Inflammatory macrophage treated with lipopolysaccharide for 1 hour (primary cell): ENCODE measurements around the gene GPC6.

Experiments used
- DNase-seq, 2 donors: peaks; one replicate each; pipeline ENCODE4 v3.0.0-alpha.2; 2020 to 2022

The GPC6 gene

GRCh38 chr13:94007072-94007471, 780.5 kb downstream of the GPC6 start:
- no peak for DNase-seq

GRCh38 chr13:94009701-94010100, 783.1 kb downstream of the GPC6 start:
- no peak for DNase-seq

GRCh38 chr13:94014461-94014860, 787.9 kb downstream of the GPC6 start:
- no peak for DNase-seq

- DNase-seq: no peak
These were observed 793.8 kb downstream of the GPC6 start for GRCh38 chr13:94020426-94020825.

GRCh38 chr13:94020833-94021232, 794.2 kb downstream of the GPC6 start:
- no peak for DNase-seq

GRCh38 chr13:94028234-94028633, 801.6 kb downstream of the GPC6 start:
- DNase-seq: no peak

- DNase-seq: no peak
These were observed 802.0 kb downstream of the GPC6 start for GRCh38 chr13:94028650-94029049.

- DNase-seq: no peak
These were observed 804.0 kb downstream of the GPC6 start for GRCh38 chr13:94030415-94031119.

GRCh38 chr13:94031609-94032008, 805.0 kb downstream of the GPC6 start:
- DNase-seq: no peak

- DNase-seq: no peak
These were observed 806.5 kb downstream of the GPC6 start for GRCh38 chr13:94033098-94033497.

GRCh38 chr13:94033830-94034642, 807.4 kb downstream of the GPC6 start:
- DNase-seq: no peak

GRCh38 chr13:94050039-94050438, 823.4 kb downstream of the GPC6 start:
- DNase-seq: no peak

GRCh38 chr13:94050686-94051085, 824.1 kb downstream of the GPC6 start:
- no peak for DNase-seq

- no peak for DNase-seq
These were observed 827.5 kb downstream of the GPC6 start for GRCh38 chr13:94053986-94054593.

- DNase-seq: no peak
These were observed 829.9 kb downstream of the GPC6 start for GRCh38 chr13:94056362-94056990.

- no peak for DNase-seq
These were observed 831.1 kb downstream of the GPC6 start for GRCh38 chr13:94057618-94058186.

GRCh38 chr13:94058821-94059360, 832.3 kb downstream of the GPC6 start:
- no peak for DNase-seq

- no peak for DNase-seq
These were observed 834.7 kb downstream of the GPC6 start for GRCh38 chr13:94061301-94061700.

- no peak for DNase-seq
These were observed 836.5 kb downstream of the GPC6 start for GRCh38 chr13:94063096-94063495.

GRCh38 chr13:94063848-94064247, 837.2 kb downstream of the GPC6 start:
- no peak for DNase-seq

- no peak for DNase-seq
These were observed 839.1 kb downstream of the GPC6 start for GRCh38 chr13:94065741-94066140.

- DNase-seq: no peak
These were observed 846.6 kb downstream of the GPC6 start for GRCh38 chr13:94073007-94073744.
